Dermis microvascular lymphatic vessel endothelial cell (primary cell): ENCODE results near the gene ETS1. TPM values are rescaled to one million over a fixed set of nuclear protein-coding genes. Genes with fewer than 3 reads are reported as not detected.

Experiments
- DNase-seq, 2 donors: peaks; one replicate each; pipeline versions ENCODE4 v3.0.0 to v3.0.0-alpha.2; 2010; ENCODE audit warnings: low read depth in 2 of 2
- total RNA-seq: library from RNA; depleted of rRNA; stranded (reverse); fragments of >200 nt; gene quantifications from 2 replicates; pipeline ENCODE4 v1.2.1, GENCODE V29; 2014

Gene ETS1
- total RNA-seq, 1 donor from 2014 or later, result 81.3 TPM

- no peak for DNase-seq
Measured at GRCh38 chr11:128570632-128571031, 16.7 kb downstream of the ETS1 start.

- DNase-seq, result no peak
Measured at GRCh38 chr11:128569291-128569690, 18.1 kb downstream of the ETS1 start.

GRCh38 chr11:128568166-128568778 is 19.1 kb downstream of the ETS1 start:
- peak; percentile 79 to 86 for DNase-seq

GRCh38 chr11:128567130-128567529 is 20.2 kb downstream of the ETS1 start:
- DNase-seq, result no peak

GRCh38 chr11:128565881-128566280 is 21.5 kb downstream of the ETS1 start:
- DNase-seq, result no peak

GRCh38 chr11:128564642-128565245 is 22.6 kb downstream of the ETS1 start:
- DNase-seq, result no peak

- no peak for DNase-seq
Measured at GRCh38 chr11:128563942-128564641, 23.3 kb downstream of the ETS1 start.

GRCh38 chr11:128563308-128563707 is 24.1 kb downstream of the ETS1 start:
- no peak for DNase-seq

- no peak for DNase-seq
Measured at GRCh38 chr11:128559496-128560103, 27.8 kb downstream of the ETS1 start.

GRCh38 chr11:128555606-128556005 is 31.8 kb downstream of the ETS1 start:
- peak; percentile 58 to 72 for DNase-seq

- DNase-seq, result peak in 1 of 2 donors; percentile 42
Measured at GRCh38 chr11:128553662-128554362, 33.5 kb downstream of the ETS1 start.

- no peak for DNase-seq
Measured at GRCh38 chr11:128552783-128553661, 34.3 kb downstream of the ETS1 start.

GRCh38 chr11:128551611-128552335 is 35.6 kb downstream of the ETS1 start:
- DNase-seq, result no peak

- no peak for DNase-seq
Measured at GRCh38 chr11:128551058-128551457, 36.3 kb downstream of the ETS1 start.

- no peak for DNase-seq
Measured at GRCh38 chr11:128550261-128550821, 37.0 kb downstream of the ETS1 start.

- no peak for DNase-seq
Measured at GRCh38 chr11:128549256-128549944, 38.0 kb downstream of the ETS1 start.

GRCh38 chr11:128548649-128549255 is 38.6 kb downstream of the ETS1 start:
- peak; percentile 95 to 98 for DNase-seq

GRCh38 chr11:128547946-128548648 is 39.3 kb downstream of the ETS1 start:
- DNase-seq, result no peak
